NCI-H345 treated with DMSO at 0.1 percent for 48 hours (cell line): Measurements from ENCODE around the gene CAMK2N2.
A peak's percentile ranks its signal among the peaks of the same experiment; 100 is the strongest.

ENCODE experiments used
- DNase-seq: peaks from one replicate; lab custom pipeline; 2025; ENCODE audit not compliant: unreplicated experiment; lab: John Stamatoyannopoulos, UW

The CAMK2N2 gene

DNA sequence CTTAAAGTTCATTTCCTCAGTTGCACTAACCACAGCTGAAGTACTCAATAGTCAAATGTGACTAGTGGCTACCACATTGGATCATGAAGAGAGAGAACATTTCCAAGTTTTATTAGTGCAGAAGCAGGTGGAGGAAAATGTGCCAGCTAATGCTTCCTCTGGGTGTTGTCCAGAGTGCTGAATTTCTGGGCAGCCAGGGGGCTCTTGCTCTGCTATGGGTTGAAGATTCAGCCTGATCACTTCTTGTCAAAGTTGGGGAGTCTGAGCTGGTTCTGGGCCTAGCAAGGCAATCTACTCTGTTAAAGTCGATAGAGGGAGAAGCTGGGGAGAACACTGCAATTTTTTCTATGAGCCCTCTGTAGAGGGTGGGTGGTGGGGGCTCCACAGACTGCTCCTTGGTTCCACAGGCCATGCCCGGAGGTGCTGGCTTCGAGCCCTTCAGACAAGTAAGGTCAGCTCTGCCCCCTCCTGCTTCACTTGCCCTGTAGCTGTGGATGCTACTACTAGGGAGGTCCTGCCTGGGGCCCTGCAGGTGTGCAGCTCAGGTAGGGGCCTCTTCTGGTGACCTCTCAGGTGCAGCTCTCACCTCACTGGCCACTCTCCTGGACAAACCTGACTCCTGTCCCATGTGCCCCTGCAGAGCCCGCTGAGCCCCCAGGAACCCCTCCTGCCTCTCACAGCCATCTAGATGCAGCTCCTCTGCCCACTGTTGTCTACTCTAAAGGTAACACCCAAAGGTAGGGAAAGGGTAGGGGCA, 20.8 kb downstream of the CAMK2N2 start:
- DNase-seq = no peak

DNA sequence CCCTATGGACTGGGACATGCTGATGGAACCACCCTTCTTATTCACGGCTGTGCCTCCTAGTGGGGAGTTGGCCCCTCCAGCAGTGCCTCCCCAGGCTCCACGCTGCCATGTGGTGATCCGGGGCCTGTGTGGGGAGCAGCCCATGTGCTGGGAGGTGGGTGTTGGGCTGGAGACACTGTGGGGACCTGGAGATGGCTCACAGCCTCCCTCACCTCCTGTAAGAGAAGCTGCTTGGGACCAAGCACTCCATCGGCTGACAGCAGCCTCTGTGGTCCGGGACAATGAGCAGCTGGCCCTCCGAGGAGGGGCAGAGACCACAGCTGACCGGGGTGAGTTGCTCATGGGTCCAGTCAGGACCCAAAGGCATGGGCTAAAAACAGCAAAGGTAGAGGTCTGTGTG, 21.6 kb downstream of the CAMK2N2 start:
- DNase-seq = no peak

DNA sequence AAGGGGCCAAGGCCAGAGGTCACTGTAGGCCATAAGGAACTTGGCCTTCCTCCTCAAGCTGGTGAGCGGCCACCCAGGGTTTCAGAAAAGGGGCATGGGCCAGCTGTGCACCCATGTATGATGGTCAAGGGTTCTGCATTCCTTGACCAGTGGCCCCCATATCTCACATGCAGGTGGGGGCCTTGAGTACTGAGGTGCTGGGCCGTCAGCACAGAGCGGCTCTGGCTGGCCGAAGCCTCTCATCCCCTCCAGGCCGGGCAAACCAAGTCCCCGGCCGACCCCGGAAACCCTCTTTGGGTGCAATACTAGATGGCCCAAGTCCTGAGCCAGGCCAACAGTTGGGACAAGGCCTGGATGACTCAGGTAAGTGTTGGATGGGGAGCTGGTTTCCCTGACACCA, 22.1 kb downstream of the CAMK2N2 start:
- DNase-seq = no peak

DNA sequence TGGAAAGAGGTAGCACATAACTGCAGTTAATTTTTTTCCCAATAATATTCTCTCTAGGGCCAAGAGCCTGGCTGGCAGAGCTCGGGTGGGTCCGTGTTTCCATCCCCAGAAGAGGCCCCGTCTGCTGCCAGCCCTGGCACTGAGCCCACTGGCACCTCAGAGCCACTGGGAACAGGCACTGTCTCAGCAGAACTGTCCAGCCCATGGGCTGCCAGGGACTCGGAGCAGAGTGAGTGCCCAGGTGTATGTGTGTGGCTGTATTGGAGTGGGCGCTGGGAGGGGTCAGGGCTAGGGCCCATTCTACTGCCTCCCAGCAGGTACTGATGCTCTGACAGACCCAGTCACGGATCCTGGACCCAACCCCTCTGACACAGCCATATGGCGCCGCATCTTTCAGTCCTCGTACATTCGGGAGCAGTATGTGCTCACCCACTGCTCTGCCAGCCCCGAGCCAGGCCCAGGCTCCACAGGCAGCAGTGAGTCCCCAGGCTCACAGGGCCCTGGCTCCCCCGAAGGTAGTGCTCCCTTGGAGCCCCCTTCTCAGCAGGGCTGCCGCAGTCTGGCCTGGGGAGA, 23.0 kb downstream of the CAMK2N2 start:
- no peak for DNase-seq

DNA sequence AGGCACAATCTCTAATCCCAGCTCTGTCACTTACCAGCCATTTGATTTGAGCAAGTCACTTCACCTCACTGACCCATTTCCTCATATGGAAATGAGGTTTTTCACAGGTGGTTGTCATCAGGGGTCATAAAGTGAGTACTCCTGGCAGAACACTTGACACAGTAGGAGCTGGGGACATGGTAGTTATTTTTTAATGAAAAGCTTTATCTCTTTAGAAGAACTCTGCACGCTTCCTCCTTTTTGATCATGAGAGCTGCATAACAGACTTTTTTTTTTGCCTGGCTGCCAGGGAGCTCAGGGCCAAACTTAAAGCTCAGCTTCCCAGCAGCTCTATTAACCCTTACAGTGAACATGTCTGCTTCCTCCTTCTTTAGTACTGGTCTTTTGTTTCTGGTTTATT, 23.5 kb downstream of the CAMK2N2 start:
- no peak for DNase-seq

DNA sequence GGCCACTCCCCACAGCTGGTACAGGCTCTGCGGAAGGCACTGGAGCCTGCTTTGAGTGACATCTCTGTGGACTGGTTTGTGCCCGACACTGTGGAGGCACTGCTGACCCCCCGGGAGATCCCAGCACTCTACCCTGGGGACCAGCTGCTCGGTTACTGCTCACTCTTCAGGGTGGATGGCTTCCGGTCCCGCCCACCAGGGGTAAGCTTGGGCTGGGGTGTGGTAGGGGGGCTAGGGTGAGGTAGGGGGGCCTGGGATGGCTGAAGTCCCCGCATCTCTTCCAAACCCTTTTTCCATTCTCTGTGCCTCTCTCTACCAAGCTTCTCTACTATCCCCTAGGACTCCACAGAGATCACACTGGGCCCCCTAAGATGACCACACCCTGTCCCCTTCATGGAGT, 24.1 kb downstream of the CAMK2N2 start:
- DNase-seq = no peak

DNA sequence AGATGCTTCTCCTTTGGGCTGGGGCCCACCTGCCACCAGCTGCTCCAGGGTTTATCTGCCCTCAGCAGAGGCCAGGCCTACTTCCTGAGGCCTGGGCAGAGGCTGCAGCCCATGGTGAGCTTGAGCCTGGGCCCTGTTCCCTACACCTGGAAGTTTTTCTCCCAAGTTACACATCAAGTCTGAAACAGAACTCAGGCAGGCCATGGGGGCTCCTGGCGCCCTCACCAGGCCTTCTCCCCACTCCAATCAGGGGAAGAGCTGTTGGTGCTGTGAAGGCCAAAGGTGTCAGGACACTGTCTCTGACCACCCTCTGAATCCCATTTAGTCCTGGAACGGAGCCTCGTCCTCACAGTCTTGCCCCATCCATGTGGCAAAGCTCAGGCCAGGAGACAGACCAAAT, 24.7 kb downstream of the CAMK2N2 start:
- no peak for DNase-seq

DNA sequence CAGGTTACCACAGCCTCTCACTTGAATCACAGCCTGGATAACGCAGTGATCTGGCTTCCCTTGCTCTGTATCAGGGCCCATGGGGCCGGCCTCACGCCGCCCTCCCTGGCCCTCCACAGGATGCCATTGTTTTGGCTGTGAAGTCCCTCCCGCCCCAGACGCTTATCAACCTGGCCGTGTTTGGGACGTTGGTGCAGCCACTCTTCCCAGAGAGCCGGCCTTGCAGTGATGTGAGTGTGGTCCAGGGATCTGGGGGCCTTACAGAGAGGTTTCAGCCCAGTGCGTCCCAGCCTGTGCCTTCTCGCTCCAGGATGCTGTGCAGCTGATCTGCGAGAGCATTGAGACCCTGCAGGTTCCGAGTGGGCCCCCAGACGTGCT, 25.3 kb downstream of the CAMK2N2 start:
- DNase-seq = no peak

DNA sequence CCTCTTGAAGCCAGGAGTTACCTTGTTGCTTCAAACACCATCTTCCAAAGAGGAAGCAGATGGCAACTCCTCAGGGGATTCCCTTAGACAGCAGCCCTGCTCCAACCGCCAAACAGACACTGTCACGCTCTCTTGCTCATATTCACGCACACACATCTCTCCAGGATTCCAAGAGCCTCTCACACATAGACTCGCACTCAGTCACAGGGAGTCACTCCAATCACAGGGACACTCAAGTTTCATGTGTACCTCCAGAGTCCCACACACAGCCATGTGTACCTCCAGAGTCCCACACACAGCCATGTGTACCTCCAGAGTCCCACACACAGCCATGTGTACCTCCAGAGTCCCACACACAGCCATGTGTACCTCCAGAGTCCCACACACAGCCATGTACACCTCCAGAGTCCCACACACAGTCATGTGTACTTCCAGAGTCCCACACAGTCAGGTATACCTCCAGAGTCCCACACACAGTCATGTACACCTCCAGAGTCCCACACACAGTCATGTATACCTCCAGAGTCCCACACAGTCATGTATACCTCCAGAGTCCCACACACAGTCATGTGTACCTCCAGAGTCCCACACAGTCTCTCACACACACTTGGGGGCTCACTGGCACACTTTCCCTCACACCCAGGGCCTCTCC, 25.8 kb downstream of the CAMK2N2 start:
- peak; percentile 31 for DNase-seq

DNA sequence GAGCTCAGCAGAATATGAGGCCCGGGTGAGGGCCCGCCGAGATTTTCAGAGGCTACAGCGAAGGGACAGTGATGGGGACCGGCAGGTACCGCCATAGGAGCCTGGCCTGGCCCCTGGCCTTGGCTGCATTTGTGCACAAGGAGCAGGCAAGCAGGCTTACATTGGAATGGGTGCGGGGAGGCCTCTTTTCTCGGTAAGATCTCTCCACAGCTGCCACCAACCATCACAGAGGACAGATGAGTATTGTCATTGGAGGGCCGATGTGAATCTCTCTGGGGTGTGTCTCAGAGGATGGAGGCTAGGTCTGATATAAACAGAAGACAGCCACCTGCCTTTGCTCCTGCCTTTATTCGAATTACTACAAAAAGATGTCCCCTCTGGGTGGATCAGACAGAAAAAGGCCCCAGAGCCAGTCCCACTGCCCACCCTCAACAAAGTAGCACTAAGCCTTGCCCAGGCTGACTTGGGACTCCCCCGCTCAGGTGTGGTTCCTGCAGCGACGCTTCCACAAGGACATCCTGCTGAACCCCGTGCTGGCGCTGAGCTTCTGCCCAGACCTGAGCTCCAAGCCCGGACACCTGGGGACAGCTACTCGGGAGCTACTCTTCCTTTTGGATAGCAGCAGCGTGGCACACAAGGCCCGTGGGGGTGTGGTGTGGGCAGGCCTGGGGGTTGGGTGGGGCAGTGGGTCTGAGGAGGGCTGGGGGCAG, 26.5 kb downstream of the CAMK2N2 start:
- no peak for DNase-seq

DNA sequence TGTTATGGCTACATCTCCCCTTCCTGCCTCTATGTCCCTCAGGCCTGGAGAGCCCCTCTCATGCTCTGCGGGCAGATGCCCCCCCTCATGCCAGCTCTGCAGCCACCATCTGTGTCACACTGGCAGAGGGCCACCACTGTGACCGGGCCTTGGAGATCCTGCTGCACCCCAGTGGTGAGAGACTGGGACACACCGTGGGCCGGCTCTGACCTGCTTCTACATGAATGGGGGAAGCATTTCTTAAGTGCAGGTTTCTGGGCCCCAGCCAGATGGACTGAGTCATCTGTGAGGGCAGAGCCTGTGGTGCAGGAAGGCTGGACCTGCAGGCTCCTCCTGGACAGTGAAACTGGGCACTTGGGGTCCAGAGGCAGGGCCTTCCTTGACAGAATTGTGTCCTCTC, 27.1 kb downstream of the CAMK2N2 start:
- no peak for DNase-seq

DNA sequence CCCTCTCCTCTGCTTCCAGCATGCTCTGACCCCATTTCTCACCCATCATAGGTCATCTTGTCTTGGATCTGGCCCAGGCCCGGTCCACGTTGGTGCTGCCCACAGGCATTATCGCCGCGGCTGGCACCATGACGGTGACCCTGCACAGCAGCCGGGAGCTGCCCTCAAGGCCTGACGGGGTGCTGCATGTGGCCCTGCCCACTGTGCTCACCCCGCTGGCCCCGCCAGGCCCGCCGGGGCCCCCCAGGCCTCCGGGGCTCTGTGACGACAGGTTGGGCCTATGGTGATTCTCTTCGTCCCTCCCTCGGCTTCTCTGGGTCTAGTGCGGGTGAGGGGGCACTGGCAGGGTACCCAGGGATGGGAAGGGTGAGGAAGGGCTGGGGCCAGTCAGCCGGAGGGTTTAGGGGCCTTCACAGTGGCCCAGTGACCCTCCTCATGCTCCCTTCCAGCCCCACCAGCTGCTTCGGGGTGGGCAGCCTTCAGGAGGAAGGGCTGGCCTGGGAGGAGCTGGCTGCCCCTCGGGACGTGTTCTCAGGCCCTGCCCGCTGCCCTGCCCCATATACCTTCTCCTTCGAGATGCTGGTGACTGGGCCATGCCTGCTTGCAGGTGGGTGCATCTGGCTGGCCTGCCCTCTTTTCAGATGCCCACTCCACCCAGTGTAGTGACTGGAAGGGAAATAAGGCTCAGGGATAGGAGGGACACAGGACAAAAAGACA, 28.1 kb downstream of the CAMK2N2 start:
- no peak for DNase-seq

DNA sequence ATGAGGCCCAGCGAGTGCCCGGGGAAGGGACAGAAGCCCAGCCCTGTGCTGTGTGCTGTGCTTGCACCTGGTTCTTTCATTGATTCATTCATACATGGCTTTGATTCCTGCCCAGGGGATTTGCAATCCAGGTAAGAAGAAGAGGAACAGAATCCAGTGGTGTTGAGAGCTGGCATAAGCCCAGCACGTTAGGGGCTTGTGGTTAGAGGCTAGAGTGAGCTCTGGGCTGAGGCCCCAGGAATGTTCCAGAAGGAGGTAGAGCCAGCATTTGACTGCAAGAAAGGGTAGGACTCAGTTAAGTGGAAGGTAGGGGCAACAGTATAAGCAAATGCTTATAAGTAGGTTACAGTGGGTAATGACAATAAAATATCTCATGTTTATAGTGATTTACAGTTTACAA, 29.7 kb downstream of the CAMK2N2 start:
- DNase-seq = no peak

DNA sequence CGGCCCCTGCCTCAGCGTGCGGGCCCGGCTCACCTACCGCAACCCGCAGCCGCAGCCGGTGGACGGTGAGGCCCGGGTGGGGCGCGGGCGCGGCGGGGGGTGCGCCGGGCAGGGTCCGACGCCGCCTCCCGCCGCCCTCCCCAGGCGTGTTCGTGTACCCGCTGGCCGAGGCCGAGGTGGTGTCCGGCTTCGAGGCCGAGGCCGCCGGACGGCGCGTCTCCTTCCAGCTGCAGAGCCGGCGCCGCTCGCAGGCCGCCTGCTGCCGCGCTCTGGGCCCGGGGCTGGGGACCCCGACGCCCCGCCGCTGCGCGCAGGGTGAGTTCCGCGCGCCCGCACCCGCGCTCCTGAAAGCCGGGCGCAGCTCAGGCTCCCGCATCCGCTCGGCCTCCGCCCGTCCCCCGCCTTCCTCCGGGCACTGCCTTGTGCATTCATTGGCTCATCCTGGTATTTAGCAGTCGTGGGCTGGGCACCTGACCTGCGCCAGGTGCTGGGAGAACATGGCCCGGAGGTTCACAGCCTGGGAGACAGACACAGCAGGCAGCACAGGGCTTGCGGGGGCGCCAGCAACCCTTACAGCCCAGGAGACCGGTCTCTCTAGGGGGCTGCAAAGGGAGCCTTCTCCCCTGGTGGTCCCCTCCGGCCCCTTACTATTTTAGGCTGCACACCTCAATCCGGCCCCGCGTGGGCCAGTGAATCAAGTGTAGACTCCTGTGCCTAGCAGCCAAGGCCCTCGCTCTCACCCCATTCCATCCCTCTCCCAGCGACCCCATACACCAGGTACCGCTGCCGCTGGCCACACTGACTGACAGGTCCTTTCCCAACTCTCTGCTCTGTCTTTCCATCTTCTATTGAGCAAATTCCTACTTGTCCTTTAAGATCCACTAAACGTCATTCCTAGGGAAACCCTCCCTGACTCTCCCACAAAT, 30.5 kb downstream of the CAMK2N2 start:
- no peak for DNase-seq

DNA sequence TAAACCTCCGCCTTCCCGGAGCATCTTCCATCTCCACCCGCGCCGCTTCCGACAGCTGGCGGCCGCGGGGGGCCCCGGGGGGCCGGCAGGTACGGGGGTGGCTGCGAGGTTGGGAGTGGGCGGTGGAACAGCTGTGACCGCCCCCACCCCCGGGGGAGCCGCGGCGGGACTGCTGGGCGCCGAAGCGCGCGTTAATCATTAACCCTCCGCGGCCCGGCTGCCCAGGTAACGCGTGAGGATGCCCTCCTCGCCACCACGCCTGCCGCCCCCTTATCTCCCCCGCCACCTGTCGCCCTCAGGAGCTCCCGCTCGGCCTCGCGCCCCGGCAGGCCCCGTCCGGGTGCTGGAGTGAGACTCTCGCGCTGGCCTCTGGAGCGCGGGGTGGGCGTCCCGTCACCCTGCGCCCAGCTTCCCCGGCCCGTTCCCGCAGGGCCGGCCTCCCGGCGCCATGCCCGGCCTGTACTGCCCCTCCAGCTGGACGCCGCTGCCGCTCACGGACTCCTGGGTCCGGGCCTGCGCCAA, 31.2 kb downstream of the CAMK2N2 start:
- DNase-seq = peak; percentile 51

DNA sequence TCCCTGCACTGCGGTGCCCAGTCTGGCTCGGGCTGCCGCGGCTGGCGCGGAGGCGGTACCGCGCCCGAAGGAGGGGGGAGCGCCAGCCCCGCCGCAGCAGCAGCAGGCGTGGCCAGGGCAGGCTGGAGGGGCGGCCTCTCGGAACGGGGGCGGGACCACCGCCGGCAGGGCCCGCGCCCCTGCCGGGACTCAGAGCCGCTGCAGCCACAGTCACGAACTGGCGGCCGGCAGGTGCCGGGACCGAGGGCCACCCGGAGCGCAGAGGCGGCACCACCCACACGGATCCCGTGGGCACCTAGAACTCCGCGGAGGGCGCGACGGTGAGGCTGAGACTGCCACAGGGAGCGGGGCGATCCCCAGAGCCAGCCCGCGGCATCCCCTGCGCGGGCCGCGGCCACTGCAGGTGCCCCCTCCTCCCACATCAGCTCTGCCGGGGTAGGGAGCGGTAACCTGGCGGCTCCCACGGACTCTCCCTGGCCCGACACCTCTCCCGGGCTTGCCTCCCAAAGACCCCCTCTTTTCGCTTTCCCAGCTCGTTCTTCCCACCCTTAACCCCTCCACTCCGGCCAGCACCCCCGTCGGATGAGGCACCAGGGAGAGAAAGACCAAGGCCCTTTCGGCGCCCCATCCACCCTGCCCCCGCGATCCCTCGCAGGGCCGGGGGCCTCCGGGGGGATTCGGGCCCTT, 31.8 kb downstream of the CAMK2N2 start, which contains the start of gene VWA5B2:
TSS of gene VWA5B2 (plus strand) at position 192 of the 687 bp plus-strand sequence. CDS start 944 bp downstream, outside the sequence.
- DNase-seq = peak; percentile 82

DNA sequence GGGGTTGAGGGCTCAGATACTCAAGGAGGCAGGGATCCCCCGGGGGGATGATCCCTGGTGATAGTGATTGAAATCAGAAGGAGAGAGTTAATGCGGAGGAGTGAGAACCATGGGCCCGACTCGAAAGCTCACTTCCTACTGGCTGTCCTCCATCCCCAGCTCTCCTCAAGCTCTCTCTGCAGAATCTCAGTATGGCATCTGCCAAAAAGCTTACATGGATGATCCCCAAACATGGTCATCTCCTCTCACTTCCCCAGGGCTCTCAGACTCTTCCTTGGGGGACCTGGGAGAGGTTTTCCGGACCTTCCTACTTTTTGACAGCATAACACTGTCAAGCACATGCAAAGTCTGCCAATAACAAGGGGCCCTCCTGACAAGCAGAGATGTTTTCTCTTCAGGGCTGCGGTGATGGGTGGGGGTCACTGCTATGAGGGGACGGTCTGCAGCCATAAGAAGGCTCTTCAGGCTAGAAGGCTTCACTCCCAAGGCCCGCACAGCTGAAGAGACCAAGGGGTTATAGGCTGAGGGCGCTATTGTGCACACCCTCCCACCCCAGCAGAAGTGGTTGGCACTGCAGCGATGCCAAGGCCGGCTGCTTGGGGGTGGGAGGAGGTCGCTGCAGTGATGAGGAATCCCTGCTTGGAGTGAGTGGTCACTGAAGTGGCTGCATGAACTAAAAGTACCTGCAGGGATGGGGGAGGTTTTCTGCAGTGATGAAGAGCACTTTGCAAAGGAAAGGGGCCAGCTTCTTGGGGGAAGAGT, 32.8 kb downstream of the CAMK2N2 start:
- no peak for DNase-seq

DNA sequence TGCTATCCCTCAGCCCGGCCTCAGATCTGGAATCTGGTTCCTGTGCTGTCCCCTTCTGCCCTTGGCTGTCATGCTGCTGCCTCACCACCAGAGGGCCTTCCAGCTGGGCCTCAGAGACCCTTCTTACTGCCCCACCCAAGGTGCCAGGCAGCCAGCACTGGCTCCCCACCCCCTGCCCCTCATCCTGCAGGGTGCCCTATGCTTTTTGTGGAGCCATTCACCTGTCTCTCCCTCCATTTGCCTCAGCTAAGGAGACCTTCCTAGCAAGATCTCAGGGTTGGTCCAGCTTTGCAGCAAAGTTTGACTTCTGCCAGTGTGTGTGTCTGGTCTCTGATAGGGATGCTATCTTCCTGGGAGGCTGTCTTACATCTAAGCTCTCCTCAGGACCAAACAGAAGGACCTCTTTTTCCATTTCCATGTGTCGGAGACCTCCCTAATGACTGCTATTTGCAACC, 33.8 kb downstream of the CAMK2N2 start:
- DNase-seq = peak; percentile 58
